Measurements from ENCODE around the gene LSP1.
A peak's percentile ranks its signal among the peaks of the same experiment; 100 is the strongest.
"Not testable (repeated sequence)": the region's sequence is repeated elsewhere in the genome, so short reads cannot be mapped to it uniquely, and the experiment has no call there.

Gene LSP1

GRCh38 chr11:1932681-1933080, 79.8 kb downstream of the LSP1 start:
- no peak for DNase-seq

- DNase-seq: no peak
Observed at GRCh38 chr11:1933416-1934334, 80.8 kb downstream of the LSP1 start.

- DNase-seq: no peak
Observed at GRCh38 chr11:1934335-1935155, 81.7 kb downstream of the LSP1 start.

GRCh38 chr11:1935156-1936071, 82.5 kb downstream of the LSP1 start:
- no peak for DNase-seq

GRCh38 chr11:1936072-1936780, 83.3 kb downstream of the LSP1 start:
- DNase-seq: no peak

GRCh38 chr11:1936781-1937615, 84.1 kb downstream of the LSP1 start:
- DNase-seq: no peak

GRCh38 chr11:1937616-1938342, 84.9 kb downstream of the LSP1 start:
- no peak for DNase-seq

- no peak for DNase-seq
Observed at GRCh38 chr11:1938343-1939005, 85.6 kb downstream of the LSP1 start.

GRCh38 chr11:1939006-1939625, 86.2 kb downstream of the LSP1 start:
- DNase-seq: peak; percentile 34

GRCh38 chr11:1939788-1940187, 86.9 kb downstream of the LSP1 start:
- DNase-seq: not testable (repeated sequence)

Measured in fibroblast of skin of right biceps (primary cell).